ENCODE measurements around the gene TP53.
A peak's percentile ranks its signal among the peaks of the same experiment; 100 is the strongest.

TP53 gene

GRCh38 chr17:7687072-7687907 is at the start of gene TP53:
TSS of gene TP53 (minus strand) at chr17:7687490. CDS start at chr17:7676594, 10,896 bp downstream.
- Histone ChIP-seq H3K27me3 (ENCODE audit: low read depth, low read length) (no peaks in the 10 kb centered on the region), H3K27ac (ENCODE audit: low read length) (peak within 1 kb of the TSS; percentile 99), H3K9me3 (ENCODE audit: control insufficient read depth in 1 of 2, low read length in 2 of 2) (no peaks in the 10 kb centered on the region), H3K4me1 (ENCODE audit: control insufficient read depth in 1 of 2, insufficient read depth in 2 of 2, low read length in 2 of 2) (peaks cover 21 to 23% of the 10 kb centered on the region in 2 donors), H3K4me3 (ENCODE audit: low read depth in 1 of 2, low read length in 2 of 2) (peak within 1 kb of the TSS; percentile 94 to 99), H3K36me3 (ENCODE audit: control insufficient read depth in 1 of 2, insufficient read depth in 2 of 2, low read length in 2 of 2) (peaks cover 0 to 4% of the 10 kb centered on the region in 2 donors)

GRCh38 chr17:7732981-7733539 is 45.8 kb upstream of the TP53 start:
- Histone ChIP-seq H3K9me3 (ENCODE audit: control insufficient read depth in 1 of 2, low read length in 2 of 2) (no peaks in the 10 kb centered on the region), H3K27me3 (ENCODE audit: low read depth, low read length) (no peaks in the 10 kb centered on the region), H3K27ac (ENCODE audit: low read length) (no peak overlapping the region), H3K4me1 (ENCODE audit: control insufficient read depth in 1 of 2, insufficient read depth in 2 of 2, low read length in 2 of 2) (no peaks in the 10 kb centered on the region), H3K4me3 (ENCODE audit: low read depth in 1 of 2, low read length in 2 of 2) (no peak overlapping the region), H3K36me3 (ENCODE audit: control insufficient read depth in 1 of 2, insufficient read depth in 2 of 2, low read length in 2 of 2) (no peaks in the 10 kb centered on the region)

DNA sequence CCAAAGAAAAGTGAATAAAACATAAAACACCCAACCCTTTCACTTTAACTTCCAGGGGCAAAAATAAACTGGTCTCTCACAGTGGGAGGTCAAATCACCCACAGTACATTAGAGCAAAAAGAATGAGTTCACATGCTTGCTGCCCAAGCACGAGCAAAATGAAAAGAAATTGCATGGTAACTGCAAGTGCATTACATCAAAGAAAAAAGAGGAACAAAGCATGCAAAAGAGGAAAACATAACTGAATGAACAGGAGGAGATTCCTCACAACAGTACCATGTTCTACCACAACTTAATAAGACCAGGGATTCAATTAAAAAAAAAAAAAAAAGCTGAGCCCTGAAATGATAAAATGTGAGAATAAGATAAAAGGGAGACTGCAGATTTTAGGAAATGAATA is 42.5 kb upstream of the TP53 start:
- H3K4me3 ChIP-seq (ENCODE audit: low read depth in 1 of 2, low read length in 2 of 2) = no peak overlapping the region
- H3K27ac ChIP-seq (ENCODE audit: low read length) = no peak overlapping the region
- no peaks in the 10 kb centered on the region for H3K4me1 ChIP-seq (ENCODE audit: control insufficient read depth in 1 of 2, insufficient read depth in 2 of 2, low read length in 2 of 2)
- H3K36me3 ChIP-seq (ENCODE audit: control insufficient read depth in 1 of 2, insufficient read depth in 2 of 2, low read length in 2 of 2) = no peaks in the 10 kb centered on the region
- no peaks in the 10 kb centered on the region for H3K9me3 ChIP-seq (ENCODE audit: control insufficient read depth in 1 of 2, low read length in 2 of 2)
- H3K27me3 ChIP-seq (ENCODE audit: low read depth, low read length) = no peaks in the 10 kb centered on the region

DNA sequence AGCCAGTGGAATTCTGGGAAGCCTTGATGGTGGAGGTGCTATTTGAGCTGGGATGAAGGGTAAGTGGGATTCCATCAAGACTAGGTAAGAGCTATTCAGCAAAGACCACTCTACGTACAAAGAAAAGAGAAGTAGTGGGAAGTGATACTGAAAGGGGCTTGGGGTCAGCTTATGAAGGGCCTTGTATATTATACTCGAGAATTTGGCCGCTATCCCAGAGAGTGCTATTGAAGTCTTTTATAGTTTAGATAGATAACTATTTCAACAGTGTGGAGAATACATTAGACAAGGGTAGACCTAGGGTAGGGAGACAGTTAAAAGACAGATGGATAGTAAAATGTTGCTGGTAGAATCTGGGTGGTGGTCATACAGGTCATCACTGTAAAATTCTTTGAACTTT is 40.6 kb upstream of the TP53 start:
- H3K36me3 ChIP-seq (ENCODE audit: control insufficient read depth in 1 of 2, insufficient read depth in 2 of 2, low read length in 2 of 2) = no peaks in the 10 kb centered on the region
- no peaks in the 10 kb centered on the region for H3K9me3 ChIP-seq (ENCODE audit: control insufficient read depth in 1 of 2, low read length in 2 of 2)
- H3K27me3 ChIP-seq (ENCODE audit: low read depth, low read length) = no peaks in the 10 kb centered on the region
- H3K27ac ChIP-seq (ENCODE audit: low read length) = no peak overlapping the region
- H3K4me3 ChIP-seq (ENCODE audit: low read depth in 1 of 2, low read length in 2 of 2) = no peak overlapping the region
- no peaks in the 10 kb centered on the region for H3K4me1 ChIP-seq (ENCODE audit: control insufficient read depth in 1 of 2, insufficient read depth in 2 of 2, low read length in 2 of 2)

- H3K36me3 ChIP-seq (ENCODE audit: control insufficient read depth in 1 of 2, insufficient read depth in 2 of 2, low read length in 2 of 2) = no peaks in the 10 kb centered on the region
- H3K4me1 ChIP-seq (ENCODE audit: control insufficient read depth in 1 of 2, insufficient read depth in 2 of 2, low read length in 2 of 2) = peaks cover 0 to 11% of the 10 kb centered on the region in 2 donors
- no peaks in the 10 kb centered on the region for H3K9me3 ChIP-seq (ENCODE audit: control insufficient read depth in 1 of 2, low read length in 2 of 2)
These were observed 34.3 kb upstream of the TP53 start for GRCh38 chr17:7721612-7722011.

DNA sequence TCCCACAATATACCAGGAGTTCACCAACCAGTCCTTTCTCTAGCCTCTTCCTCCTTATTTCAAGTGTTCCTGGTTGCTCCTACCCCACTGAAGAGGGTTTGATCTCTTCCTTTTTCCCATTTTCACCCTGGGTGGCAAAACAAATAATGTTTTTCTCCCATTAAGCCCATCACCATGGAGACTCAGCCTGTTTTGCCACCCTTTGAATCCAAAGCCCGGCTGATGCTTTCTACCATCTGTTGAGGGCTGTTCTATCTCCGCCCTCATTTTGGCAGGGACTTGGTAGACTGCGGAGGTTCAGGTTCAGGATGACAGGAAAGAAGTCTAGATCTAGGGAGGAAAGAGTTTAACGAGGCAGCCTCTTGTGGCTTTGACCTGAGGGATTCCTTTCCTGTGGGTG is 32.8 kb upstream of the TP53 start:
- no peak overlapping the region for H3K27ac ChIP-seq (ENCODE audit: low read length)
- H3K4me1 ChIP-seq (ENCODE audit: control insufficient read depth in 1 of 2, insufficient read depth in 2 of 2, low read length in 2 of 2) = peaks cover 0 to 15% of the 10 kb centered on the region in 2 donors
- H3K27me3 ChIP-seq (ENCODE audit: low read depth, low read length) = peaks cover 11% of the 10 kb centered on the region
- no peaks in the 10 kb centered on the region for H3K36me3 ChIP-seq (ENCODE audit: control insufficient read depth in 1 of 2, insufficient read depth in 2 of 2, low read length in 2 of 2)
- H3K4me3 ChIP-seq (ENCODE audit: low read depth in 1 of 2, low read length in 2 of 2) = no peak overlapping the region
- no peaks in the 10 kb centered on the region for H3K9me3 ChIP-seq (ENCODE audit: control insufficient read depth in 1 of 2, low read length in 2 of 2)

More at GRCh38 chr17:7721612-7722011, 34.3 kb upstream of the TP53 start:
- peaks cover 5% of the 10 kb centered on the region for H3K27me3 ChIP-seq (ENCODE audit: low read depth, low read length)
- H3K27ac ChIP-seq (ENCODE audit: low read length) = no peak overlapping the region
- no peak overlapping the region for H3K4me3 ChIP-seq (ENCODE audit: low read depth in 1 of 2, low read length in 2 of 2)

DNA sequence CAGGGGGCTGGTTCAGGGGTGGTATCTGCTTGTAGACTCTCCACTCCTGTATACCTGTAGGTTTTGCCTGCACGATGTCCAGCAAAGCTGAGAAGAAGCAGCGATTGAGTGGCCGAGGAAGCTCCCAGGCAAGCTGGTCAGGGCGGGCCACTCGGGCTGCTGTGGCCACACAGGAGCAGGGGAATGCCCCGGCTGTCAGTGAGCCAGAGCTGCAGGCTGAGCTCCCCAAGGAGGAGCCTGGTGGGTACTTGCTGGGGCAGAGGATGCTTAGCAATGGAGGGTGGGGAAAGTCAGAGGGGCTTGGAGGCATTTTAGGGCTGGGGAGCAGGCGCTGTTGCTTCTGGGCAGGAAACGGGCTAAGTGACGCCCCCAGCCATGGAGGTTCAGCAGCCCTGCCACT is 32.4 kb upstream of the TP53 start:
- Histone ChIP-seq H3K4me1 (ENCODE audit: control insufficient read depth in 1 of 2, insufficient read depth in 2 of 2, low read length in 2 of 2) (peaks cover 0 to 15% of the 10 kb centered on the region in 2 donors), H3K36me3 (ENCODE audit: control insufficient read depth in 1 of 2, insufficient read depth in 2 of 2, low read length in 2 of 2) (no peaks in the 10 kb centered on the region), H3K27me3 (ENCODE audit: low read depth, low read length) (peaks cover 12% of the 10 kb centered on the region), H3K9me3 (ENCODE audit: control insufficient read depth in 1 of 2, low read length in 2 of 2) (no peaks in the 10 kb centered on the region), H3K27ac (ENCODE audit: low read length) (no peak overlapping the region), H3K4me3 (ENCODE audit: low read depth in 1 of 2, low read length in 2 of 2) (no peak overlapping the region)

DNA sequence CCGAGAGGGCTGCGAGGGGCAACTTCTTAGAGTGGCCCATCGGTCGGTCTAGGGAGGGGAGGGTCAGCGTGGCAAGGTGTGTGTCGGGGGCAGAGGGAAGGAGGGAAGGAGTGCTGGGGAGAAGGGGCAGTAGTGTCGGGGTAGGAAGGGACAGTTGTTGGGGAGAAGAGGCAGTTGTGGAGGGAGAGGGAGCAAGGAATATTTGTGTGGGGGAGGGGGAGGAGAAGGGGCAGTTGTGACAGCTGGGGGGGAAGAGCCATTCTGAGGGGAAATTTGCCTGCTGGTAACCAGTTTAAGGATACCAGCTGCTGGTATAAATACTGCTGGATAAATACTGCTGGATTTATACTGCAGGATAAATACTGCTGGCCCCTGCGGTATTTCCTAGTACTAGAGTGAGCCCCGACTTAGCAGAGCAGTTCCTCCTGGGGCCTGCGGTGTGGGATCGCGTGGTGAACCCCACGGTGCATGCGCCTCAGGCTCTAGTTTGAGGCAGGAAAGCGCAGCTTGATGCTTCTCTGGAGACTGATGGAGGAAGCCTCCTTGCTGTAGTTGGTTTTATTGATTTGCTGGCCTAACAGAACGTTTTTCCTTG is 30.6 kb upstream of the TP53 start:
- Histone ChIP-seq H3K36me3 (ENCODE audit: control insufficient read depth in 1 of 2, insufficient read depth in 2 of 2, low read length in 2 of 2) (no peaks in the 10 kb centered on the region), H3K4me1 (ENCODE audit: control insufficient read depth in 1 of 2, insufficient read depth in 2 of 2, low read length in 2 of 2) (peaks cover 0 to 15% of the 10 kb centered on the region in 2 donors), H3K4me3 (ENCODE audit: low read depth in 1 of 2, low read length in 2 of 2) (peak overlapping the region; percentile 53 to 77), H3K27ac (ENCODE audit: low read length) (no peak overlapping the region), H3K9me3 (ENCODE audit: control insufficient read depth in 1 of 2, low read length in 2 of 2) (no peaks in the 10 kb centered on the region), H3K27me3 (ENCODE audit: low read depth, low read length) (peaks cover 18% of the 10 kb centered on the region)

GRCh38 chr17:7716901-7717755 is 29.8 kb upstream of the TP53 start, which contains the start of gene DNAH2:
TSS of gene DNAH2 (plus strand) at chr17:7717744. CDS start at chr17:7719735, 1,991 bp downstream.
- Histone ChIP-seq H3K27ac (ENCODE audit: low read length) (no peak within 1 kb of the TSS), H3K36me3 (ENCODE audit: control insufficient read depth in 1 of 2, insufficient read depth in 2 of 2, low read length in 2 of 2) (no peaks in the 10 kb centered on the region), H3K4me1 (ENCODE audit: control insufficient read depth in 1 of 2, insufficient read depth in 2 of 2, low read length in 2 of 2) (peaks cover 0 to 15% of the 10 kb centered on the region in 2 donors), H3K4me3 (ENCODE audit: low read depth in 1 of 2, low read length in 2 of 2) (peak within 1 kb of the TSS; percentile 53 to 77), H3K27me3 (ENCODE audit: low read depth, low read length) (peaks cover 25% of the 10 kb centered on the region), H3K9me3 (ENCODE audit: control insufficient read depth in 1 of 2, low read length in 2 of 2) (no peaks in the 10 kb centered on the region)

- peak overlapping the region; percentile 39 to 77 for H3K4me3 ChIP-seq (ENCODE audit: low read depth in 1 of 2, low read length in 2 of 2)
- peaks cover 28% of the 10 kb centered on the region for H3K27me3 ChIP-seq (ENCODE audit: low read depth, low read length)
- H3K27ac ChIP-seq (ENCODE audit: low read length) = no peak overlapping the region
- H3K4me1 ChIP-seq (ENCODE audit: control insufficient read depth in 1 of 2, insufficient read depth in 2 of 2, low read length in 2 of 2) = peaks cover 0 to 15% of the 10 kb centered on the region in 2 donors
- H3K9me3 ChIP-seq (ENCODE audit: control insufficient read depth in 1 of 2, low read length in 2 of 2) = no peaks in the 10 kb centered on the region
- no peaks in the 10 kb centered on the region for H3K36me3 ChIP-seq (ENCODE audit: control insufficient read depth in 1 of 2, insufficient read depth in 2 of 2, low read length in 2 of 2)
These were observed 28.9 kb upstream of the TP53 start for GRCh38 chr17:7715936-7716886.

Measured in muscle layer of duodenum (tissue), 2 donors.